Dermis microvascular lymphatic vessel endothelial cell (primary cell): ENCODE data around the gene CRHR1. TPM values are rescaled to one million over a fixed set of nuclear protein-coding genes. Genes with fewer than 3 reads are reported as not detected.

Source experiments
- DNase-seq, 2 donors: peaks; one replicate each; pipeline versions ENCODE4 v3.0.0 to v3.0.0-alpha.2; 2010; ENCODE audit warnings: low read depth in 2 of 2
- total RNA-seq: library from RNA; depleted of rRNA; stranded (reverse); fragments of >200 nt; gene quantifications from 2 replicates; pipeline ENCODE4 v1.2.1, GENCODE V29; 2014

The CRHR1 gene
- total RNA-seq, 1 donor from 2014 or later: not detected

- no peak for DNase-seq
Observed at GRCh38 chr17:45821147-45821546, 37.0 kb downstream of the CRHR1 start.

- no peak for DNase-seq
Observed at GRCh38 chr17:45823598-45823997, 39.5 kb downstream of the CRHR1 start.

- DNase-seq: no peak
Observed at GRCh38 chr17:45824475-45824874, 40.4 kb downstream of the CRHR1 start.

- no peak for DNase-seq
Observed at GRCh38 chr17:45824901-45825492, 40.9 kb downstream of the CRHR1 start.

GRCh38 chr17:45825792-45826191 lies 41.7 kb downstream of the CRHR1 start:
- no peak for DNase-seq

- DNase-seq: no peak
Observed at GRCh38 chr17:45826919-45827588, 42.9 kb downstream of the CRHR1 start.

GRCh38 chr17:45828171-45828570 lies 44.1 kb downstream of the CRHR1 start:
- no peak for DNase-seq

- DNase-seq: no peak
Observed at GRCh38 chr17:45828582-45829133, 44.5 kb downstream of the CRHR1 start.

GRCh38 chr17:45833920-45834319 lies 49.8 kb downstream of the CRHR1 start:
- DNase-seq: no peak

- no peak for DNase-seq
Observed at GRCh38 chr17:45834471-45835396, 50.6 kb downstream of the CRHR1 start.

GRCh38 chr17:45835481-45835880 lies 51.4 kb downstream of the CRHR1 start:
- no peak for DNase-seq

GRCh38 chr17:45836047-45837044 lies 52.2 kb downstream of the CRHR1 start:
- DNase-seq: no peak

- DNase-seq: no peak
Observed at GRCh38 chr17:45837187-45837586, 53.1 kb downstream of the CRHR1 start.

GRCh38 chr17:45837603-45838002 lies 53.5 kb downstream of the CRHR1 start:
- no peak for DNase-seq

- DNase-seq: no peak
Observed at GRCh38 chr17:45838751-45839295, 54.7 kb downstream of the CRHR1 start.

GRCh38 chr17:45839442-45839841 lies 55.3 kb downstream of the CRHR1 start:
- DNase-seq: no peak

GRCh38 chr17:45841186-45841585 lies 57.1 kb downstream of the CRHR1 start:
- DNase-seq: no peak

- no peak for DNase-seq
Observed at GRCh38 chr17:45841883-45842525, 57.9 kb downstream of the CRHR1 start.

GRCh38 chr17:45843722-45844121 lies 59.6 kb downstream of the CRHR1 start:
- no peak for DNase-seq
